Measurements from ENCODE around the gene STRIP2.

- TF ChIP-seq EZH2 (IDR thresholded peaks at IDR 0.05; ENCODE audit: low read depth, unreplicated experiment) (no peak), CTCF (conservative IDR thresholded peaks at IDR 0.05; ENCODE audit: low read depth in 2 of 2) (no peak), POLR2AphosphoS5 (IDR thresholded peaks at IDR 0.05; ENCODE audit: low read depth) (no peak), EZH2phosphoT487 (IDR thresholded peaks at IDR 0.05; ENCODE audit: unreplicated experiment) (no peak), JUNB (IDR thresholded peaks at IDR 0.05; ENCODE audit: unreplicated experiment) (no peak), CREB1 (CRISPR knock-in tag; IDR thresholded peaks at IDR 0.05; ENCODE audit: low read depth) (no peak), ETS1 (IDR thresholded peaks at IDR 0.05) (no peak), REST (IDR thresholded peaks at IDR 0.05; ENCODE audit: unreplicated experiment) (no peak), ZNF331 (CRISPR knock-in tag; IDR thresholded peaks at IDR 0.05; ENCODE audit: low read depth) (no peak), STAT1 (IDR thresholded peaks at IDR 0.05; ENCODE audit: unreplicated experiment) (no peak)
Observed at GRCh38 chr7:129468087-129468486, 33.9 kb downstream of the STRIP2 start.
